GM21360 (cell line): ENCODE data around the gene LZTR1.
"Not testable (repeated sequence)": the region's sequence is repeated elsewhere in the genome, so short reads cannot be mapped to it uniquely, and the experiment has no call there.

Source experiments
- ATAC-seq: cut with Tn5 transposase; IDR thresholded peaks from one replicate; pipeline ENCODE4 v1.9.1; 2021; ENCODE audit warnings: mild to moderate bottlenecking, moderate library complexity; ENCODE audit not compliant: unreplicated experiment

The LZTR1 gene

GRCh38 chr22:20965104-20965887, 16.8 kb upstream of the LZTR1 start:
- ATAC-seq: no peak

- no peak for ATAC-seq
Measured at GRCh38 chr22:20965888-20966855, 15.9 kb upstream of the LZTR1 start.

- ATAC-seq: no peak
Measured at GRCh38 chr22:20966883-20967696, 15.0 kb upstream of the LZTR1 start, which contains the start of gene AIFM3. TSS of gene AIFM3 (plus strand) at chr22:20967255. CDS start at chr22:20967945, 690 bp downstream.

- no peak for ATAC-seq
Measured at GRCh38 chr22:20967697-20968211, 14.3 kb upstream of the LZTR1 start.

GRCh38 chr22:20968281-20968977, 13.7 kb upstream of the LZTR1 start:
- ATAC-seq: no peak

- no peak for ATAC-seq
Measured at GRCh38 chr22:20970939-20971657, 11.0 kb upstream of the LZTR1 start.

- not testable (repeated sequence) for ATAC-seq
Measured at GRCh38 chr22:20972014-20972694, 9.9 kb upstream of the LZTR1 start.

- ATAC-seq: no peak
Measured at GRCh38 chr22:20972933-20973577, 9.0 kb upstream of the LZTR1 start.

- ATAC-seq: no peak
Measured at GRCh38 chr22:20973634-20974286, 8.3 kb upstream of the LZTR1 start.

GRCh38 chr22:20974336-20974955, 7.7 kb upstream of the LZTR1 start:
- no peak for ATAC-seq

GRCh38 chr22:20975541-20976290, 6.4 kb upstream of the LZTR1 start:
- ATAC-seq: no peak

GRCh38 chr22:20976291-20976877, 5.7 kb upstream of the LZTR1 start:
- ATAC-seq: no peak

- no peak for ATAC-seq
Measured at GRCh38 chr22:20977019-20977418, 5.1 kb upstream of the LZTR1 start.

- no peak for ATAC-seq
Measured at GRCh38 chr22:20977516-20978170, 4.5 kb upstream of the LZTR1 start.

- no peak for ATAC-seq
Measured at GRCh38 chr22:20978419-20978818, 3.7 kb upstream of the LZTR1 start.
